ENCODE results near the gene RIPOR3. TPM values are rescaled to one million over a fixed set of nuclear protein-coding genes. Genes with fewer than 3 reads are reported as not detected.

The RIPOR3 gene
- total RNA-seq, 1 donor from 2014 or later = 15.1 TPM

- H3K27ac ChIP-seq = no peak overlapping the region
- no peak overlapping the region for H3K4me3 ChIP-seq
- TF ChIP-seq, protein P1, sequence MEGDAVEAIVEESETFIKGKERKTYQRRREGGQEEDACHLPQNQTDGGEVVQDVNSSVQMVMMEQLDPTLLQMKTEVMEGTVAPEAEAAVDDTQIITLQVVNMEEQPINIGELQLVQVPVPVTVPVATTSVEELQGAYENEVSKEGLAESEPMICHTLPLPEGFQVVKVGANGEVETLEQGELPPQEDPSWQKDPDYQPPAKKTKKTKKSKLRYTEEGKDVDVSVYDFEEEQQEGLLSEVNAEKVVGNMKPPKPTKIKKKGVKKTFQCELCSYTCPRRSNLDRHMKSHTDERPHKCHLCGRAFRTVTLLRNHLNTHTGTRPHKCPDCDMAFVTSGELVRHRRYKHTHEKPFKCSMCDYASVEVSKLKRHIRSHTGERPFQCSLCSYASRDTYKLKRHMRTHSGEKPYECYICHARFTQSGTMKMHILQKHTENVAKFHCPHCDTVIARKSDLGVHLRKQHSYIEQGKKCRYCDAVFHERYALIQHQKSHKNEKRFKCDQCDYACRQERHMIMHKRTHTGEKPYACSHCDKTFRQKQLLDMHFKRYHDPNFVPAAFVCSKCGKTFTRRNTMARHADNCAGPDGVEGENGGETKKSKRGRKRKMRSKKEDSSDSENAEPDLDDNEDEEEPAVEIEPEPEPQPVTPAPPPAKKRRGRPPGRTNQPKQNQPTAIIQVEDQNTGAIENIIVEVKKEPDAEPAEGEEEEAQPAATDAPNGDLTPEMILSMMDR (IDR thresholded peaks at IDR 0.05) = no peak
- DNase-seq (ENCODE audit: low spot score in 2 of 2) = no peak
- peaks cover 0 to 4% of the 10 kb centered on the region in 2 donors for H3K4me1 ChIP-seq
- H3K36me3 ChIP-seq = no peaks in the 10 kb centered on the region
- intact Hi-C loops (cut with DNase I) = loop anchor here (5.0 kb wide), 1 partner anchor 83 kb away; no protein-coding TSS in a partner anchor
- H3K9me3 ChIP-seq = no peaks in the 10 kb centered on the region
- H3K27me3 ChIP-seq = no peaks in the 10 kb centered on the region
Observed at GRCh38 chr20:50664254-50664653, 27.1 kb downstream of the RIPOR3 start.

- intact Hi-C loops (cut with DNase I) = loop anchor here (5.0 kb wide), 1 partner anchor 84 kb away; no protein-coding TSS in a partner anchor
- DNase-seq (ENCODE audit: low spot score in 2 of 2) = no peak
- Histone ChIP-seq H3K4me3 (no peak overlapping the region), H3K9me3 (no peaks in the 10 kb centered on the region), H3K27me3 (no peaks in the 10 kb centered on the region), H3K4me1 (peaks cover 0 to 14% of the 10 kb centered on the region in 2 donors), H3K27ac (no peak overlapping the region), H3K36me3 (no peaks in the 10 kb centered on the region)
- TF ChIP-seq, protein P1 (IDR thresholded peaks at IDR 0.05) = no peak
Observed at GRCh38 chr20:50663095-50663821, 28.1 kb downstream of the RIPOR3 start.

- intact Hi-C loops (cut with DNase I) = loop anchor here (5.0 kb wide), 1 partner anchor 87 kb away; no protein-coding TSS in a partner anchor
- Histone ChIP-seq H3K36me3 (no peaks in the 10 kb centered on the region), H3K9me3 (no peaks in the 10 kb centered on the region), H3K27ac (no peak overlapping the region), H3K4me1 (peaks cover 0 to 23% of the 10 kb centered on the region in 2 donors), H3K4me3 (no peak overlapping the region), H3K27me3 (no peaks in the 10 kb centered on the region)
- TF ChIP-seq, protein P1 (IDR thresholded peaks at IDR 0.05) = no peak
- no peak for DNase-seq (ENCODE audit: low spot score in 2 of 2)
Observed at GRCh38 chr20:50659975-50660670, 31.2 kb downstream of the RIPOR3 start.

DNA sequence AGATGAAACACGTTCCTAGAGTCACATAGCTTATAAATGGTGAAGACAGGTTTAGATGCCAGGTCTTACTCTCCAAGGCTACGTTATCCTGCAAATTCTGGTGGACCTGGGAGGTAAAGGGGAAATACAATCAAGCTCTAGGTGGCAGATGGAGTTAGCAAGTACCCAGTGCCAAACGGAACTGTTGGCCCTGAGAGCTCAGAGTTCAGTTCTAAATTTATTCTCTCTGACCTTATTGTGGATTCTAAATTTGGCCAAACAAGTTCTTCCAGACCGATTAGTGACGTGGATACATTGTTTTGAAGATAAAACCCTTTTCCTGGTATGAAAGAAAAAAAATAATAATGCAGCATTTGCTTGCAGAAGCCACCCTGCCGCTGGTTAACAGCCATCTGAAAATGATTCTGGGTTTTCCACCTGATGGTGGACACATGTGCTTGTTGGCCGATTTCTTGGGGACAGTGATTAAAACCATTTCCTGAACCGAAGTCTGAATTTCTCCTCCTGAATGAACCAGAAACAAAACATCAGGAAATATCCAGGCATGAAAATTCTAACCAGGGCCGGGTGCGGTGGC, 32.5 kb downstream of the RIPOR3 start:
- TF ChIP-seq, protein P1 (IDR thresholded peaks at IDR 0.05) = no peak
- Histone ChIP-seq H3K36me3 (no peaks in the 10 kb centered on the region), H3K27ac (no peak overlapping the region), H3K9me3 (no peaks in the 10 kb centered on the region), H3K4me1 (peaks cover 0 to 26% of the 10 kb centered on the region in 2 donors), H3K4me3 (no peak overlapping the region), H3K27me3 (no peaks in the 10 kb centered on the region)
- intact Hi-C loops (cut with DNase I) = no loop called here
- DNase-seq (ENCODE audit: low spot score in 2 of 2) = no peak

DNA sequence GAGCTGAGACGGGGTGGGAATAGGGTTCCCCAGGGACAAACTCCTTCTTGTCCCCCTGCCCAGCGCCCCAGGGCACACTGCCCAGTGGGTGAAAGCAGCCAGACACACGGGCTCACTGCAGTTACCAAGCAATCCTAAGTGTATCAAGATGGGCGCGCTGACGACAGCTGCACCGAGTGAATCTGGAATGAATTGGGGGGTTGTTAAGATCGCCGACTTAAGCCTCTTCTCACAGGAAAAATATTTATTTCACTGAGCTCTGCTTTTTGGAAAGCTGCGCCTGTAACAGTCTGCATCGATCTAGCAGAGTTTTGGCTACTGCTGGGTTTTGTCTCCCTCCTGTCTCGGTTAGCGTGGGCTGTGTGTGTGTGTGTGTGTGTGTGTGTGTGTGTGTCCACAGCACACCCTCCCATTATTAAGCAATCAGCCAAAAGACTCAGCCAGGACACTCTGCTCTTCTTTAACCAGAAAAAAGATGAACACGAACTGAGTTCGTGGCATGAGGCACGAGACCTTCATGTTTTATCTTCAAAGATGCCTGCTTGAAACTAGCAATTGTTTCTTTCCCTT, 35.9 kb downstream of the RIPOR3 start:
- Histone ChIP-seq H3K27me3 (no peaks in the 10 kb centered on the region), H3K4me3 (peak overlapping the region; percentile 21 to 26), H3K4me1 (peaks cover 0 to 26% of the 10 kb centered on the region in 2 donors), H3K27ac (peak overlapping the region in 1 of 2 donors; percentile 2), H3K36me3 (no peaks in the 10 kb centered on the region), H3K9me3 (no peaks in the 10 kb centered on the region)
- peak in 1 of 2 donors; percentile 70 for DNase-seq (ENCODE audit: low spot score in 2 of 2)
- TF ChIP-seq, protein P1 (IDR thresholded peaks at IDR 0.05) = no peak
- intact Hi-C loops (cut with DNase I) = no loop called here
